Testis (tissue), 3 donors: Measurements from ENCODE around the gene HAPLN3. TPM values are rescaled to one million over a fixed set of nuclear protein-coding genes. Genes with fewer than 3 reads are reported as not detected.

Experiments
- DNase-seq: peaks from one replicate; pipeline ENCODE4 v3.0.0-alpha.2; 2019
- H3K27ac ChIP-seq, 2 donors: fragments of 200-600 bp; sonication (generic); one replicate each; pipeline ENCODE4 v1.5.1; 2019
- H3K27me3 ChIP-seq: fragments of 200-600 bp; sonication (generic); one replicate; pipeline ENCODE4 v1.5.1; 2019
- H3K36me3 ChIP-seq: fragments of 200-600 bp; sonication (generic); one replicate; pipeline ENCODE4 v1.5.1; 2017; ENCODE audit warnings: low read depth; ENCODE audit errors: missing control alignments
- H3K4me1 ChIP-seq: fragments of 200-600 bp; sonication (generic); one replicate; pipeline ENCODE4 v1.5.1; 2019
- H3K4me3 ChIP-seq, 2 donors: fragments of 200-600 bp; sonication (generic); one replicate each; pipeline ENCODE4 v1.5.1; 2017 to 2019
- H3K9me3 ChIP-seq: fragments of 200-600 bp; sonication (generic); one replicate; pipeline ENCODE4 v1.5.1; 2017
- CTCF ChIP-seq, 3 experiments: fragments of 450-650 bp in 2 of 3; fragments of 200-600 bp in 1 of 3; sonication (generic) in 1 of 3; IDR thresholded peaks; one replicate each; pipeline ENCODE4 v1.5.1; 2016 to 2019; ENCODE audit warnings: antibody characterized with exemption in 3 of 3, mild to moderate bottlenecking in 2 of 3, moderate library complexity in 1 of 3
- POLR2A ChIP-seq: fragments of 450-650 bp; IDR thresholded peaks from one replicate; pipeline ENCODE4 v1.6.1; 2017; ENCODE audit warnings: antibody characterized with exemption, mild to moderate bottlenecking, moderate library complexity
- WGBS, 2 donors: methylation state at CpG; one replicate each; pipeline ENCODE4 v1.1.5; 2018; 5-methylcytosine and 5-hydroxymethylcytosine counted together
- intact Hi-C: fragments of 100-400 bp; cut with DNase I; formaldehyde crosslinking; loops from one replicate; pipeline ENCODE4 v1.15.1; 2023; ENCODE audit warnings: low total_unique reads
- polyA plus RNA-seq: library from polyadenylated mRNA; stranded (reverse); fragments of 350-450 nt; fragmentation: Illumina TruSeq; extraction: RNeasy Lipid Tissue Mini Kit (QIAGEN cat#74804); gene quantifications from one replicate; pipeline ENCODE4 v1.2.3, GENCODE V29; 2014; ENCODE audit warnings: low read depth, low replicate concordance; ENCODE audit not compliant: insufficient read depth
- total RNA-seq, 2 donors: library from RNA; depleted of rRNA; stranded (reverse); fragments of >200 nt; gene quantifications; one replicate each; pipeline ENCODE4 v1.2.3, GENCODE V29; 2016

The HAPLN3 gene
- total and polyA plus RNA-seq, 3 donors from 2014 or later = 4.8 to 5.6 (median 5.0) TPM

GRCh38 chr15:88908697-88909621 is 13.6 kb upstream of the HAPLN3 start:
- TF ChIP-seq POLR2A (no peak), CTCF (IDR thresholded peaks at IDR 0.05) (no peak)
- intact Hi-C loops = loop anchor here (10.0 kb wide), 1 partner anchor 106 kb away; no protein-coding TSS in a partner anchor

GRCh38 chr15:88908123-88908522 is 12.8 kb upstream of the HAPLN3 start:
- intact Hi-C loops = loop anchor here (10.0 kb wide), 1 partner anchor 107 kb away; no protein-coding TSS in a partner anchor
- no peak overlapping the region for H3K27ac ChIP-seq

More at GRCh38 chr15:88908697-88909621, 13.6 kb upstream of the HAPLN3 start:
- Histone ChIP-seq H3K27ac (no peak overlapping the region), H3K9me3 (no peaks in the 10 kb centered on the region), H3K4me3 (no peak overlapping the region), H3K4me1 (peaks cover 15% of the 10 kb centered on the region), H3K27me3 (no peaks in the 10 kb centered on the region), H3K36me3 (no peaks in the 10 kb centered on the region)
- WGBS, 2 donors = 68 to 79% methylated on average over 6 to 16 of the region's 16 CpGs
- no peak for DNase-seq

GRCh38 chr15:88907111-88907510 is 11.8 kb upstream of the HAPLN3 start:
- intact Hi-C loops = loop anchor here (10.0 kb wide), 1 partner anchor 108 kb away; no protein-coding TSS in a partner anchor
- Histone ChIP-seq H3K4me1 (peaks cover 11% of the 10 kb centered on the region), H3K27ac (no peak overlapping the region)

More at GRCh38 chr15:88908123-88908522, 12.8 kb upstream of the HAPLN3 start:
- no peaks in the 10 kb centered on the region for H3K9me3 ChIP-seq
- 85 to 88% methylated on average over 12 of the region's 12 CpGs for WGBS, 2 donors
- H3K36me3 ChIP-seq = no peaks in the 10 kb centered on the region
- DNase-seq = no peak
- no peak overlapping the region for H3K4me3 ChIP-seq
- TF ChIP-seq POLR2A = no peak
- TF ChIP-seq CTCF (IDR thresholded peaks at IDR 0.05) = no peak
- peaks cover 15% of the 10 kb centered on the region for H3K4me1 ChIP-seq
- no peaks in the 10 kb centered on the region for H3K27me3 ChIP-seq

GRCh38 chr15:88906551-88906950 is 11.2 kb upstream of the HAPLN3 start:
- no peak for DNase-seq
- Histone ChIP-seq H3K27ac (no peak overlapping the region), H3K9me3 (no peaks in the 10 kb centered on the region), H3K36me3 (no peaks in the 10 kb centered on the region), H3K4me3 (no peak overlapping the region), H3K4me1 (peaks cover 7% of the 10 kb centered on the region), H3K27me3 (no peaks in the 10 kb centered on the region)
- TF ChIP-seq CTCF (IDR thresholded peaks at IDR 0.05) (no peak), POLR2A (no peak)
- WGBS, 2 donors = 91 to 98% methylated on average over 6 to 7 of the region's 7 CpGs
- intact Hi-C loops = loop anchor here (10.0 kb wide), 1 partner anchor 108 kb away; no protein-coding TSS in a partner anchor

More at GRCh38 chr15:88907111-88907510, 11.8 kb upstream of the HAPLN3 start:
- WGBS, 2 donors = 77 to 88% methylated on average over 14 of the region's 14 CpGs
- Histone ChIP-seq H3K9me3 (no peaks in the 10 kb centered on the region), H3K36me3 (no peaks in the 10 kb centered on the region), H3K4me3 (no peak overlapping the region), H3K27me3 (no peaks in the 10 kb centered on the region)
- no peak for DNase-seq
- TF ChIP-seq CTCF (IDR thresholded peaks at IDR 0.05) (no peak), POLR2A (no peak)
